AG10803 (cell line): ENCODE results near the gene TPSD1.
"Not testable (repeated sequence)": the region's sequence is repeated elsewhere in the genome, so short reads cannot be mapped to it uniquely, and the experiment has no call there.

ENCODE experiments used
- DNase-seq: peaks from one replicate; pipeline ENCODE4 v3.0.0; 2010; ENCODE audit warnings: low read depth
- H3K4me3 ChIP-seq: 2 replicates; pipeline ENCODE4 v1.5.1; 2011; ENCODE audit warnings: mild to moderate bottlenecking, low read length, control low read depth
- TF ChIP-seq, protein P1 (sequence below): conservative IDR thresholded peaks from 2 replicates; pipeline ENCODE4 v1.5.1; 2011; ENCODE audit warnings: mild to moderate bottlenecking, low read length, control low read depth, inconsistent platforms

Gene TPSD1

GRCh38 chr16:1231301-1231700, 24.6 kb upstream of the TPSD1 start:
- not testable (repeated sequence) for DNase-seq, H3K4me3 ChIP-seq

DNA sequence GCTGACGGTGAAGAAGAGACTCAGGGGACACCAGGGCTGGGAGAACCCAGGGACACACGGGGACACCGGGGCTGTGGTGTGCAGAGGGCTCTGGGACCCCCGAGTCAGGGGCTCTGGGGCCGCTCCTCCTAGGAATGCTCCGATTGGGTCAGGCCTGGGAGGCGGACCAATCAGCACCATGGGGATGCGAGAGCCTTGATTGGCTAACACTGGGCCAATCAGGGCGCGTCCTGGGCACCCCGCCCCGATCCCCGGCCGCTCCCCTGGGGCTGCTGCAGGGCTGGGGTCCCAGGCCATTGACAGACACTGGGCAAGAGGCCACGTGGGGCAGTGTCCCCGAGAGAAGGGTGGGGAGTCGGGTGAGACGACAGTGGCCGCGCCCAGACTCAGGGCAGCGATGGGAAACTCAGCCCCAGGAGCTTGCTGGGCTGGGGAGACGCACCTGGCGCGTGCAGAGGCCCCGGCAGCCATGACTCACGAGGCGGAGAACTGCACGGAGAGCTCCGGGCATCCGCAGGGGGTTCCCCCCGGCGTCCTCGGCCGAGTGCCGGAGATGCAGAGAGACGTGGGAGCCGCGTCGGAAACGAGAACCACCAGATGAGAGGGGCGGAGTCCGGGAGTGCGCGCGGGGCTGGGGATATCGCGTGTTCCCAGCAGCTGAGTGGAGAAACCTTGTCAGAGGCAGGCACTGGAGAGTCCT, 23.7 kb upstream of the TPSD1 start:
- H3K4me3 ChIP-seq, DNase-seq: not testable (repeated sequence)

DNA sequence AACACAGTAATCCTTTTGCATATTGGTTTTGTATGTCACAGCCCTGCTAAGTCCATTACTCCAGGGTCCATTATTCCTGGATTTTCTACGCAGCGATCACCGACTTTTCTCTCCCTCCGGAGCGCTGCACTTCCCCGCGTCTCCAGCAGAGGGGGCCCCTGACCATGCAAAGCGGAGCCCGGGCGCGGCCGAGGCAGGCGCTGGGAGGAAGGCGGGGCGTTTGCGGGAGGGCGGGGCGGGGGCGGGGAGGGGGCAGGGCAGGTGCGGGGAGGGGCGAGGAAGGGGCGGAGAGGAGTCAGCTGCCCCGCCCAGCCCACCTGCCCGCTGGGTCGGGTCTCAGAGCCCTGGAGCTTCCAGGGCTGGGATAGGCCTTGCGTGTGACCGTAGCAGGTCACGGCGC, 19.2 kb upstream of the TPSD1 start:
- DNase-seq, H3K4me3 ChIP-seq: not testable (repeated sequence)

GRCh38 chr16:1237990-1238389, 17.9 kb upstream of the TPSD1 start:
- no peak overlapping the region for H3K4me3 ChIP-seq
- no peak for DNase-seq
- TF ChIP-seq, protein P1, sequence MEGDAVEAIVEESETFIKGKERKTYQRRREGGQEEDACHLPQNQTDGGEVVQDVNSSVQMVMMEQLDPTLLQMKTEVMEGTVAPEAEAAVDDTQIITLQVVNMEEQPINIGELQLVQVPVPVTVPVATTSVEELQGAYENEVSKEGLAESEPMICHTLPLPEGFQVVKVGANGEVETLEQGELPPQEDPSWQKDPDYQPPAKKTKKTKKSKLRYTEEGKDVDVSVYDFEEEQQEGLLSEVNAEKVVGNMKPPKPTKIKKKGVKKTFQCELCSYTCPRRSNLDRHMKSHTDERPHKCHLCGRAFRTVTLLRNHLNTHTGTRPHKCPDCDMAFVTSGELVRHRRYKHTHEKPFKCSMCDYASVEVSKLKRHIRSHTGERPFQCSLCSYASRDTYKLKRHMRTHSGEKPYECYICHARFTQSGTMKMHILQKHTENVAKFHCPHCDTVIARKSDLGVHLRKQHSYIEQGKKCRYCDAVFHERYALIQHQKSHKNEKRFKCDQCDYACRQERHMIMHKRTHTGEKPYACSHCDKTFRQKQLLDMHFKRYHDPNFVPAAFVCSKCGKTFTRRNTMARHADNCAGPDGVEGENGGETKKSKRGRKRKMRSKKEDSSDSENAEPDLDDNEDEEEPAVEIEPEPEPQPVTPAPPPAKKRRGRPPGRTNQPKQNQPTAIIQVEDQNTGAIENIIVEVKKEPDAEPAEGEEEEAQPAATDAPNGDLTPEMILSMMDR: no peak

DNA sequence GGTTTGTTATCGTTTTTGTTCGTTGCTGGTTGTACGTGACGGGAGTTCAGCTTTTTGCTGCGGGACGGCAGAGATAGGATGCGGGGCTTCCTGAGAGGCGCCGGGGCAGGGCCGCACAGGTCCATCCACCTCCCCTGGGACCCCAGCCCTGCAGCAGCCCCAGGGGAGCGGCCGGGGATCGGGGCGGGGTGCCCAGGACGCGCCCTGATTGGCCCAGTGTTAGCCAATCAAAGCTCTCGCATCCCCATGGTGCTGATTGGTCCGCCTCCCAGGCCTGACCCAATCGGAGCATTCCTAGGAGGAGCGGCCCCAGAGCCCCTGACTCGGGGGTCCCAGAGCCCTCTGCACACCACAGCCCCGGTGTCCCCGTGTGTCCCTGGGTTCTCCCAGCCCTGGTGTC, 17.0 kb upstream of the TPSD1 start:
- not testable (repeated sequence) for DNase-seq, H3K4me3 ChIP-seq

- H3K4me3 ChIP-seq, DNase-seq: not testable (repeated sequence)
Observed at GRCh38 chr16:1239575-1239974, 16.3 kb upstream of the TPSD1 start.

GRCh38 chr16:1240436-1240835, 15.4 kb upstream of the TPSD1 start, which contains the start of gene TPSAB1:
Gene TPSAB1 (plus strand): TSS chr16:1240705. CDS start chr16:1240939, 234 bp downstream.
- not testable (repeated sequence) for H3K4me3 ChIP-seq, DNase-seq

GRCh38 chr16:1241081-1241480, 14.8 kb upstream of the TPSD1 start:
- not testable (repeated sequence) for H3K4me3 ChIP-seq, DNase-seq

GRCh38 chr16:1243363-1243762, 12.5 kb upstream of the TPSD1 start:
- DNase-seq, H3K4me3 ChIP-seq: not testable (repeated sequence)

GRCh38 chr16:1243907-1244850, 11.7 kb upstream of the TPSD1 start:
- not testable (repeated sequence) for DNase-seq, H3K4me3 ChIP-seq

GRCh38 chr16:1244881-1245280, 11.0 kb upstream of the TPSD1 start:
- no peak overlapping the region for H3K4me3 ChIP-seq
- TF ChIP-seq, protein P1: no peak
- DNase-seq: no peak

GRCh38 chr16:1245452-1246020, 10.3 kb upstream of the TPSD1 start:
- no peak for DNase-seq
- H3K4me3 ChIP-seq: no peak overlapping the region
- TF ChIP-seq, protein P1: no peak

GRCh38 chr16:1247903-1248537, 7.8 kb upstream of the TPSD1 start:
- not testable (repeated sequence) for H3K4me3 ChIP-seq, DNase-seq

GRCh38 chr16:1249031-1249755, 6.7 kb upstream of the TPSD1 start:
- H3K4me3 ChIP-seq, DNase-seq: not testable (repeated sequence)
